NCI-H1092 (cell line): Measurements from ENCODE around the gene RAD51B.
"Not testable (repeated sequence)": the region's sequence is repeated elsewhere in the genome, so short reads cannot be mapped to it uniquely, and the experiment has no call there.

ENCODE experiments used
- DNase-seq: peaks from one replicate; lab custom pipeline; 2025; lab: John Stamatoyannopoulos, UW

RAD51B gene

DNA sequence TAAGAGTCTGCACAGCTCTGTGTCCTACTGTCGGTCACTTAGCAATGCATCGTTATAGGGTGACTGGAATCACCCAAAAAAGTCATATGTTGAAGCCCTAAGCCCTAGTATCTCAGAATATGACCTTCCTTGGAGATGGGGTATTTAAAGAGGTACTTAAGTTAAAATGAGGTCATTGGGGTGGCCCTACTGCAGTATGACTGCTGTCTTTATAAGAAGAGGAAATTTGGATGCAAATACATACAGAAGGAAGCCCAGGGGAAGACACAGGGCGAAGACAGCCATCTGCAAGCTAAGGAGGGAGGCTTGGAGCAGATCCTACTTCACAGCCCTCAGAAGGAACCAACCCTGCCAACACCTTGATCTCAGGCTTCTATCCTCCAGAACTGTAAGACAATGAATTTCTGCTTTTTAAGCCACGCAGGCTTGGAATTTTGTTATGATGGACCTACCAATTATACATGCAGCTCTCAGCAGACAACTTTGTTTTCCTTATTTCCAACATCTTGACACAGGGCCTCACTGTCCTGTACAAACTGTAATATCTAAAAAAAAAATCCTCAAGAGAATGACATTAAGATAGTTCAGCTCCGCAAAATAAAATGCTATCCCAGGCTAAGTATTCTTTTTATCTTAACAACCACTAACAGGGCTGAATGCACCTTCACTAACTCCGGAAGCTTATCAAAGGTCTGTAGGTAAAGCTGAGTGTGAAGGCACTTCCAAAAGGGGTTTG is 932.9 kb downstream of the RAD51B start:
- DNase-seq, result no peak

DNA sequence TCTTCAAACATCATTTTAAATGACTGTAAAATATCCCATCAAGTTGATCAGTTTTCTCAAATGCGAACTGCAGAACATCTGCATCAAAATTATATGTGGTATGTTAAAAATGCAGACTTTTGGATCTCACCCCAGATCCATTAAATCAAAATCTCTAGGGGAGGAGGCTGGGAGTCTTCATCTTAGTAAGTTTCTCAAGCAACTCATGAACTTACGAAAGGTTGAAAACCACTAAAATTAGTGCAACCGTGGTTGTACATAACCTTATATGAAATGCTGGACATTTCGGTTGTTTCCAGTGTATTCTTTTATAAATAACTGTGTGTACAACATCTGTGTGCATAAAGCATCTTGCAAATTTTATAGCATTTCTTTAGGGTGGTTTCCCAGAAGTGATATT is 934.1 kb downstream of the RAD51B start:
- no peak for DNase-seq

DNA sequence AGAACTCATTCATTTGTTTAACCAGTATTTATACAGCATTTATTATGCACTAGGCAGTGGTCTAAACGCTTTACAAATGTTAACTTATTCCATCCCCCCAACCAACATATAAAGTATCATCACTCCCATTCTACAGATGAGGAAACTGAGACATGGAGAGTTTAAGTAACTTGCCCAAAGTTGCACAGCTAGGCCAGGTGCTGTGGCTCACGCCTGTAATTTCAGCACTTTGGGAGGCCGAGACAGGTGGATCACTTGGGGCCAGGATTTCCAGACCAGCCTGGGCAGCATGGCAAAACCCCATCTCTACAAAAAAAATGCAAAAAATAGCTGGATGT is 935.4 kb downstream of the RAD51B start:
- DNase-seq, result no peak

DNA sequence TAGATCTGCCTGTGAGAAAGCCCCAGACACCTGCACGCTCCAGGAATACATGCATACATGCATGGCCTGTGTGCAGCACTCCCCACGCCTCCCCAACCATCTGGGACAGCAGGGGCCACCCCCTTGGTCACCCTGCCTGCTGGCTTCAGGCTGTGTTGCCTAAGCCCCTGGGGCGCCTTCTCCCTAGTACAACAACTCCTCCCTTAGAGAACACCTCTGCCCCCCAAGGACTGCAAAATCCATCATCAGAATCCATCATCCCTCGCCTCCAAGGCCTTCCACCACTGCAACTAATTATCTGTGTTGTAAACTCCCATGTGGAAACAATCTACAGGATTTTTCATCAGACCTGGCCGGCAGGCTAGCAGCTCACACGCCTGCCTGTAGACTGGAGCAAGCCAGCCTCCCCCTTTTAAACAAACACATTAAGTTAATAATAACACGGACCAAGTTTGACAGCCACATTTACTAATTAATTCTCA is 936.5 kb downstream of the RAD51B start:
- no peak for DNase-seq

DNA sequence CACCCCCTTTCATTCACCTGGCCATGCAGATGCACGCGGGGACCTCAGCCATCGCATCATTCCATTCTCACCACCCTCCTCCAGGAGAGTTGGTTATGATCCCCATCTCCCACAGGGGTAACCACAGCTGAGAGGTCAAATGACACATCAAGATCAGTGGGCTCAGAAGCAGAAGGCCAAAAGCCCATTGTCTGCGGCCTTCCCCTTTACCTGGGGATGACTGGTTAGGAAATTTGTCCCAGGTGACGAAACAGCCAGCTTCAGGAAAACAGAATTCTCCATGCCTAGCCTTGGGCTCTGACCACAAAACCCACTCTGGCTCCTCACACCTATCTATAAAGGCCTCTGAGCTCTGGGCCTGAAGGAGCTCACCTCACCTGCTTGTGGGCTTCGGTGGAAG is 937.2 kb downstream of the RAD51B start:
- DNase-seq, result no peak

DNA sequence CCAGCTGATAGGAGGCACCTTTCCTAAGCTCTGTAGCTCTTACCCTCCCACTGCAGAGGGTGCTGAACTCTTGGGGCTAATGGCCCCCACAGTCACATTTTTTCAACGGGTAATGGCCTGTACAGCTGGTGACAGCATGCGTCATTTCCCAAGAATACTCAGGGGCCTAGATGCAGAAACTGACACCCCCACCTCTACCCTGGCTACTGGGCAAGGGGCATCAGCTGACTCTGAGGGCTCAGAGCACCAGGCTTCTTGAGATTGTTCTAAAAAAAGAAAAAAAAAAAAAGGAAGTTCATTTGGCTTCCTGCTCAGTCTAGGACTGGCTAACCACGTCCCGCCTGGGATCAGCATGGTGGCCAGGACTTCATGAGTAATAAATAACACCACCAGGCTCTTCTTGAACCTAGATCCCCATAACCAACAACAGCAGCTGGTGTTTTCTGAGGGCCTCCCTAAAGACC is 938.1 kb downstream of the RAD51B start:
- DNase-seq, result no peak

DNA sequence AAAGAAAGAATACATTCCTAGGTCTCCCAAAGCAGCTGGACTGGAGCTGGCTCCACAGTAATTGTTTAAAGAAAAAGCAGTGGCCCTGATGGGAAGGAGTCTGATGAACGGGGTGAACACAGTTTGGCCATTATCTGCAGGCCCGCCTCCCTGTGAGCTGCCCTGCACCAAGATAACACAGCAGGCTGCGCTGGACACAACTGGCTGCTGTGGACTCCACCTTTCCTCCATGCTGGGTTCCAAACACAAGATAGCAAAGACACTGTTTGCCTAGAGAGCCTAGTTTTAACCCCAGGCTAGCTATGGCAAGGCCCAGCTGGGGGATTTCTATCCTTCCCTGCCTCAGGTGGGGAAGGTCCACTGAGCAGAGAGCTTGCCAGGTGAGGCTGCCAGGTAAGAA is 938.7 kb downstream of the RAD51B start:
- DNase-seq, result no peak

DNA sequence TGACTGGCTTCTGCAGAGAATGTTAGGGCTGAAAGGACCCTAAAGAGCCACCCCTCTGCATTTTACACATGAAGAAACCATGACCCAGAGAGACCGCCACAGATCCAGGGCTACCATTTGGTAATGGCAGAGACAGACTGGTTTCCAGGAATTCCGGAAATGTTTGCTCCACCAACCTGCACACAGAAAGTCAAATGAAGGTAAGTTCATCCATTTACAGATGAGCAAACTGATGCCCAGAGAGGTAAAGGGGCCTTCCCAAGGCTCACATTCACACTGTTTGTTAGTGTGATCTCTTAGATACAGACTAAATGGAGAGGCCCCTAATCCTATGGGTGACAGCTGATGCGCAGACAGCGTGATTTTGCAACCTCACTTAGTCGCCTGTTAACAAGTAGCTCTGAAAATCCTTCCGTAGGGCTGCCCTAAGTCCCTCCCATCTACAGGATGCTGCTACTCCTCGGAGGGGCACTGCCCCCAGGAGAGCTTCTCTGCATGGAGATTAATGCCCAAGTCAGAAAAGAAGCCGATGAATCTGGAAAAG is 939.5 kb downstream of the RAD51B start:
- DNase-seq, result no peak

DNA sequence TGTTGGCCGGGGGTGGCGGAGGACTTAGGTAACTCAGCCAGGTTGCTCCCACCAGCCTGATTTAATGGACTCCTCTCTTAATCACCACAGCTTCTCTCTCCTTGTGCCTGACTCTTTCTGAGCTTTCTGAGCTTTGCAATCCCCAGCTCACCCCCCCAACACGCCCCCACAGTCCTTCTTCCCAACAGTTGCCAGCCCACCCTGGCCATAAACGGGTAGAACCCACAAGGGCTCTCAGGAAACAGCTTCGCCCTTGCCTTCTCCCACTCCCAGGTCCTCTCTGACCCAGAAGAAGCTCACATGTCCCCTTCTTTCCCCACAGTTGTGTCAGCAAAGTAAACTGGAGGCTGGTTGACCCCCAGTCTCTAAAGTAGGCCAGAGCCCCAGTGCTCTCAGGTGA is 940.4 kb downstream of the RAD51B start:
- no peak for DNase-seq

DNA sequence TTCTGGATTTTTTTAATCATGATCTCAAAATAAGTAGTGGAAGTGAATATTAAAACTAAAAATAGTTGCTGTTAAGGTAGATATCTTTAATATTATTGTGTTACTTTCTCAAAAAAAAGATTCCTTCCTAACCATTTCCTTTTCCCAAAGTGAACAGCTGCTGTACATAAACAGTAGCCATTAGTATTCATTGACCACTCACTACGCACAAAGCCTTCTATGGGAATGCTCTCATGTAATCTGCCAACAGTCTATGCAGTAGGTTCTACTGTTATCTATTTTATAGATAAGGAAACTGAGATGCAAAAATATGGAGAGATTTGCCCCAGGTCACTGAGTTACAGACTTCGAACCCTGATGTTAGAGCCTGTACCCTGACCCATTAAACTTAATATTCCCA is 941.2 kb downstream of the RAD51B start:
- DNase-seq, result no peak

DNA sequence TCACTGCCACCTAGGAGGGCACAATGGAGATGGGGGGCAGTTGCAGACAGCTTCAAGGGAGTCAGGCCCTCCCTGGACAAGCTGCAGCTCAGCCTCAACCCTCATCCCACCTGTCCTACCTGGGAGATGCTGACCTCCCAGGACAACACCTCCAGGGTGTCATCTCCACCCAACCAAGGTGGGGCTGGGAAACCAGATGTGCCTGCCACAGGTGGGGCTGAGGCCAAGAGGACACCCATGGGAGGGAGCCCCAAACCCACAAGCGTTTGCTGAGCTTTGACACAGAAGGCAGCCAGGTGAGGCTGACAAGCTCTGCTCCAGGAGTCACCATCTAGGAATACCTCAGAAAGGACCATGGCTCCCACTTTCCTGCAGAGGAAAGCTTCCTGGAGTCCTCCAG is 941.8 kb downstream of the RAD51B start:
- no peak for DNase-seq

DNA sequence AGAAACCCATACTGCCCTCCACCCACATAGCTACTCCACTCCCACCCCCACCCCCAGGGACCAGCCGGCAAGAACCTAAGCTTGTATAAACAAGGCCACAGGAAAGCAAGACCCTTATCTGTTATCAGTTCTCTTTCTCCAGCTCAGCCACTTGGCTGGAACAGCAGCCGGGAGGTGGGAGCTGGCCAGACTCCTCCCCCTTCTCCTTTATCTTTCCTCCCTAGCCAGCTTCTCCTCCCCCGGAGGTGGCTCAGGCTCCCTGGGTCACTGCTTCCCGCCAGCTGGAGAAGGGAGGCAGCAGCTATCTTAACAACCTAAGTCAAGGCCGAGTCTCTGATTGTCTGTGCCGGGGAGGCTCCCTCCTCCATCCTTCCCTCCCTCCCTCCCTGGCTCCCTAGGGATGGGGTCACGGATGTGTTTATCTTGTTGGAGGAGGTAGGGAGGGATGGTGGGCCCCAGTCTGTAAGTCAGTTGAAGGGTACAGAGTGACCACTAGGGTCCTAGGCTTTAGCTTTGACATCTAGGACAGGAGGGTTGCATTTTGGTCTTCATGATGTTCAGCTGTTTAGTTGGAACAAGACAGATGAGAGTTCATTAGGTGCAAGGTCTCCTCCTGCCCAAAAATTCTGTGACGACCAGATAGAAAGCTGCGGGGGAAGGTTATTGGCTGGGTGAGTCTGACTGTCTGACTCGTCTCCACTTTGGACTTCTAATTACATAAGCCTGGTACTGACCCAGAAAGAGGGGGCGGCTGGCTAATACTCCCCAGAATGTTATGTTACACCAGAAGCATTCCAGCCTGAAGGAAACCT is 943.6 kb downstream of the RAD51B start:
- DNase-seq, result peak; percentile 10

DNA sequence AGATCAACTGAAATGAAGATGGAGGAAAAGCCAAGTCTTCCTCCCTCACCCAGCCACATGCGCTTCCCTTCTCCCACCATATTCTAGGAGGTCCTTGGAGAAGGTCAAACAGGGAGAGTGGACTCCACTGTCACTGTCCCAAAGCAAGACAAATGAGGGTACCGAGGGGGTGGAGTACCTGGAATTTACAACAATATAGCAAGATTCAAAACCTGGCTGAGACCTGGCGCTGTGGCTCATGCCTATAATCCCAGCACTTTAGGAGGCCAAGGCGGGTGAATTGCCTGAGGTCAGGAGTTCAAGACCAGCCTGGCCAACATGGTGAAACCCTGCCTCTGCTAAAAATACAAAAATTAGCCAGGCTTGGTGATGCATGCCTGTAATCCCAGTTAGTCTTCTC is 944.3 kb downstream of the RAD51B start:
- DNase-seq, result not testable (repeated sequence)

DNA sequence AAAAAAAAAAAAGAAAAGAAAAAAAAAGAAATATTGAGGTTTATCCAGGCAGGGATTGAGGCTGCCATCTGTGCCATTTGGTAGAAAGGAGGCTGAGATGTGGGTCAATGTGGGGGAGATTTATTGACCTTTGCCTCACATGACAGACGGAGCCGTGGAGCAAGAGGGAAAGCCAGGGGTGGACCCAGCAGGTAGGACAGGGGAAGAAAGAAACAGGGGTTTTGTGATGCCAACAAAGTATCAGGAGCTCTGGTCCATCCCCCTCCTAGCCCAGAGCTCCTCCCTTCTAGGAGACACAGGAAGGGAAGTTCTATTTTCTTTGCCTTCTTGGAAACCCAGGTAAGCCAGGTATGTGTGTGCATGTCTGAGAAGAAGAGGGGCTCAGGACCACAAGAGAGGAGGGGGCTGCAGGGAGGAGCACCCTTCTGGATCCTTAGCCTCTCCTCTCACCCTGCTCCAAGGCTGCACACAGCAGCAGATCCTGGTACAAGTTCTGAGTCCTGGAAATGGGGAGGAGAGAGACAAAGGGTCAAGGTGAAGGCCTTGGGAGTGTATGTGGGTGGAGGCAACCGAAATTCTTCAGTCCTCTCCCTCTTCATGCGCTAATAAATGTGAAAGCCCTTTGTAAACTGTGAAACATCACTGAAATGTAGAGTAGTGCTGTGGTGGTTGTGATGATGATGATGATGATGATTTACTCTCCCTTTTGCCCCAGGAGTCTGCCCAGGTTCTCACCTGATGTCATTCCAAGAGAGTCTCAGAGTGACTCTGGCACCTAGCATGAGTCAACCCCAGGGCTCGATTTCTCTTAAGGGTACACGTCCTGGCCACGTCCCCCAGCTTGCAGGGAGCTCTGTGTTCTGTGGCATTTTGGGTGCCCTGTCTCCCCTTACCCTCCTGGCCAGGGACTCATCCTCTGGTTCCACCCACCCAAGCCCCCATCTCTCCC is 947.0 kb downstream of the RAD51B start:
- DNase-seq, result no peak

DNA sequence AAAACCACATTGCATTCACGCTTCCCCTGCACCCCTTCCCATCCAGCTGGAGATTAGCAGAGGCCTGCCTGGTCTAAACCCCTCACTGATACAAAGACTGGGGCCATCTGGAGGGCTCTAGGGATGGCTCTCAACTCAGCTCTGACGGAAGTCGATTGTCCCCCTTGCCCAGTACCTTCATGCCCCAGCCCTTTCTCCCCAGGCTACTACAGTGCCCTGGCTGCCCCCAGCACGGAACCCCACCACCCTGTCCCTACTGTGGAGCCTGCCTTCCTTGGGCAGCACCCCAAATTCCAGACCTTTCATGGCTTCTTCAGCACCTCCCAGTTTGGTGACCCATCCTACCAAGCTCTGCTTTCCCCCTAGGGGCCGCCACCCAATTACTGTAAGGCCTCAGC is 947.7 kb downstream of the RAD51B start:
- no peak for DNase-seq

DNA sequence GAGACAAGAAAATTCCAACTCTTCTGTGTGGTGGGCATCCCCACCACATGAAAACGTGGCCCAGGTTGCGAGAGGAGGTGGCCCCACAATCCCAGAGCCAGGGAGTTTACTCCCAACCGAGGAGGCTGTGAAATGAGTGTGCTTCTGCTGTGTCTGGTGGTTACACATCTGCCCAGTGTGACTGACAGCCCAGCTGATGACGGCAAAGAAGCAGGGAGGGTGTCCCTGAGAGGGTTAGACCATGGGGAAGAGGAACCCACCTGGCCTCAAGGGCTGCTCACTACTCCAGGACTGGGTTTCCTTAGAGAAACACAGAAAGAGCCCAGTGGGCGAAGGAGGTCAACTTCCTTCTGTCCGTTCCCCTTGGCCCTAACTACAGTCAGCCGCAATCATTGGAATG is 948.7 kb downstream of the RAD51B start:
- no peak for DNase-seq

DNA sequence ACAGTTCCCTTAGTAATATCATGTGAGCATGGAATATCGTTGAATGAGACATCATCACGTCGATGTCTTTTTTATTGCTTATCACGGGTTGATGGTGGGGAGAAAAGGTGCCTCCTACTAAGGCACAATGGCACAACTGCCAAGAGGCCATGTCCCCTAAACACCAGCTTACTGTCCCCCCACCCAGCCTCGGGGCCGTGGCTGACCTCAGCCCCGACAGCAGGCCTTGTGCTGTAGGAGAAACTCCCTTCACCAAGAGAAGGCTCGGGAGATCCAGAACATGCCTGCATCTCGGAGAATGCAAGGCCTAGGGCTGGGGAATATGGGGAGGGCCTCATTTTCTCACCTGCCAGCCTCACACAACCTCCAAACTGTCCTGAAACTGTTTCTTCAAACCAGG is 950.5 kb downstream of the RAD51B start:
- no peak for DNase-seq

DNA sequence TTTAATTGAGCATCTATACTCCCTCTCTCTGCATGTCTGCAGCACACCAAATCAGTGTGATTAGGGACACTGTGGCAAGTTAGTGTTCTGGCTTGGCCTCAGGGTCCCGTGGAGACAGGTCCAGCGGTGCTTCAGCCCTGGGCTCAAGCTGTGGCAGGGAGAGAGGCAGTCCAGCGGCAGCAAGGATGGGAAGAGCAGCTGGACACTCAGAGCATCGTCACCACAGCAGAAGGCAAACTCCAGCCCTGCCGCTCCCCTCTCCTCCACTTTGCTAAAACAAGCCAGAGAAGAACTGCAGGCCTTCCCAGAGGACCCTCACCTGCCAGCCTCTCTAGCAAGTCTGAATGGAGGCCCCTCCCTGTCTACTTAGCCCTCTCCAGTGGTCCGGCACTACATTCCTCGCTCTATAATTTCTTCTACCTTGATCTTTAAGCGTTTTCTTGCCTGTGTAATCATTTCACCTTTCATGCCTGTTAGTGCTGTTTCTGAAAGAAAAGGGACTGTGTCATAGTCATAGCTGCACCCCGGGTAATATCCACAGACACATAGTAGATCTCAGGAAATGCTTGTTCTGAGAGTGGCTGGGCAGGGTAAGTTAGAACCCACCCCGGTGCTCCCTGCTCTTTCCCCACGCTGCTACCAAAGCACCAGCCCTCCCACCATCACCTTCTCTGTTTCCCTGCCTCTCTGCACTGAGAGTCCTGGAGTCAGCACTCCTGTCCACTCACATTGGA is 951.1 kb downstream of the RAD51B start:
- no peak for DNase-seq

DNA sequence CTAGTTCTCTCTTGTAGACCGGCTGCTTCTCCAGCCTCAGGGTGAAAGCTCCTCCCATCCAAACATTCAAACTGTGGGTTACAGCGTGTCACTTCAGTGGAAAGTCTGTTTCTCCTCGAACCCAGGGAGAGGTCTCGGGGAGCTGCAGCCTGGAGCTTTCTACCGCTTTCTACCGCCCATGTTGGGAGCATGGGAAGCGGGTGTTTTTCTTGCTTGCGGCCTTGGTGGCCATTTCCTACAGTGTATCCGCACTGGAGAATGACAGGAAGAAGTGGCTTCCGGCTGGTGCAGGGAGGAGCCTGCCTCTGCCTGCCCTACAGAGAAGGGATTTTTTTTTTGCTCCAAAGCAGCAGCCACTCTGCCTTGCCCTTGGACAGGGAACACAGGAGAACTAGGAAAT is 952.1 kb downstream of the RAD51B start:
- DNase-seq, result no peak

DNA sequence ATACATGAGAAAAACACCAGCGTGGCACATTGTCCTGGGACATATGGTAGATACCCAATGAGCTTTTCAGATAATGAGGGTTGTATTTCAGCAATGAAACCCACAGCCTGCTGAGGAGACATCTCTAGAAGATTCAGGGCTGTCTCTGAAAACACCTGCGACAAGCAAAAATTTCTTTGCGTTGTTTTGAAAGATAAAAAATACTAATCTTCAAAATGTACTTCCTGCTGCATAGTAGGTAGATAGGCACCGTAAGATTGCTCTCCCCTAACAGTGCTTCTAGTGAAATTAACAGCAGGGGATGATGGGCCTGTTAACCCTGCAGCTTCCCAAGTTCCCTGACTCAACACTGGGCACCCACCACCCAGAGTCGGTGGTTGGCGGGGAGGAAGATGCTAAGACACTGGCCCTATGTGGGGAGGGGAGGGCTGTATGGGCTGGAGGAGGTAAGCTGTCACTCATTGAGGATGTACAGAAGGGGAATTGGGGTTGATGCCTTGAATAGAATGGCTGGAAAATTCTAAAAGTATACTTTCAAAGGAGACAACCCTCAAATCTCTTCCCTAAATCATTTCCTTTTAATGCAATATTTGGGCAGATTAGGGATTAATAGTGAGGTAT is 953.3 kb downstream of the RAD51B start:
- DNase-seq, result no peak
